Measurements from ENCODE around the gene WDR19. TPM values are rescaled to one million over a fixed set of nuclear protein-coding genes. Genes with fewer than 3 reads are reported as not detected.

WDR19 gene
- total RNA-seq, 1 experiment from 2014 or later = 4.4 TPM

DNA sequence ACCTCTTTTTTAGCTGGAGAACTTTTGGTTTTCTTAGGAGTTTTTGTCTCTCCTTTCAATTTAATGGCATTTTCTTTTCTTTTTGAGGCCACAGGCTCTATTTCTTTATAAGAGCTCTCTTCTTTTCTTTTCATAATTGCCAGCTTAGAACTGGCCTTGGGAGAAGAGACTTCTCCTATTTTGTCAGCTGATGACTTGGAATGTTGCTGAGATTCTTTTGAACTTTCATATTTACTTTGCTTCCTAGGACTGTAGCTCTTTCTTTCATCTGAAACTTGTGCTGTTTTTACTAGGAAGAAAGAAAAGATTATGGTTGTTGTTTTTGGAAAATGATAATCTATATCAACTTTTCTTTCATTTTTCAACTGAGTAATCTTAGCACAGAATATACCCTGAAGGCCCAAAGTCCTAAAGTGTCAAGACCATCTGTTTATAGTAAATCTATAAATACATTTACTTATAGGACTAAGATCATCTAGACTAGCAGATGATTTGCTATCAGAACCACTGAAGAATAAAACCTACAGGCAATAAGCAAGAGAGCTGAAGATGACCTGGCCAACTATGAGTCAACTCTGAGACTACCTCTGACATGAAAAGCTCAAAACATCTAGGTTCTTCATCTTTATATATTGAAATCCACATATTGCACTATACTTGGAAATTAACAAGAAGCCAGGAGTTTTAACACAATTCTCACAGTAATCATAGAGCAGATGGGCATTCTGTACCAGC, 138.2 kb downstream of the WDR19 start:
- DNase-seq = peak; percentile 2
- peaks cover 17% of the 10 kb centered on the region for H3K36me3 ChIP-seq
- no peak overlapping the region for H3K4me3 ChIP-seq
- H3K9me3 ChIP-seq = no peaks in the 10 kb centered on the region
- H3K27me3 ChIP-seq = no peaks in the 10 kb centered on the region

DNA sequence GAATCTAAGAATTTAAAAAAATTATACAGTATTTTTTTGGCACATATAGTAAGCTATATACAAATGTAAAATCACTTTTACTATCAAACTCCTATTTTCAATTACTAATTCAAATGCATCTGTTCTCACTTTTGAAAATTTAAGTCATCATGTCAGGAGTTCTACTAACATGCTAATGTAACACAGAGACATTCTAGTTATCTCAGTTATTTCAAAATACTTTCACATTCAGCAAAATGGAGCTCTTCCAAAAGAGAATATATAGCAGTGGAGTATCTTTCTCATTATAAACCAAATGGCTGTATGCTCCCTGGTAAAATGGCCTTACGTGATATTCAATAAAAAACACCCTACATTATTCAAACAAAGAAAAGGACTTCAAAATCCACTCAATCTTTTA, 141.5 kb downstream of the WDR19 start:
- Histone ChIP-seq H3K27me3 (no peaks in the 10 kb centered on the region), H3K4me3 (no peak overlapping the region), H3K36me3 (peaks cover 18% of the 10 kb centered on the region), H3K9me3 (no peaks in the 10 kb centered on the region)
- no peak for DNase-seq

DNA sequence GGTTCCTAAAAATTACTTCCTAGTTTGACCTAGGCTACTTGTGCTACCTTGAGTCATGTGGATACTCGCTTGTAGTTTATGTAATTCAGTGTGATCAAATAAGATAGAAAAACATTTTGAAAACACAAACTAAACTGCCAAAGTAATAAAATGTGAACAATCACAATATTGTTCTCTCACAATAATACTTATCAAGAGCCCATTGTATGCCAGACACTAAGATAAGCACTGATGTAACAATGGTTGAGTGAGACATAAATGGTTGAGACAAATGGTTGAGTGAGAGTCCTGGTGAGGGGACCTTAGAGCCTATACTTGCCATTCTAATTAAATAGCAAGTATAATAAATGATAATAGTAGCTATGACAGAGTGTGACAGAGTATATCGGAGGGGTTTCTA, 142.1 kb downstream of the WDR19 start:
- no peaks in the 10 kb centered on the region for H3K9me3 ChIP-seq
- no peaks in the 10 kb centered on the region for H3K27me3 ChIP-seq
- no peak overlapping the region for H3K4me3 ChIP-seq
- peaks cover 13% of the 10 kb centered on the region for H3K36me3 ChIP-seq
- DNase-seq = no peak

DNA sequence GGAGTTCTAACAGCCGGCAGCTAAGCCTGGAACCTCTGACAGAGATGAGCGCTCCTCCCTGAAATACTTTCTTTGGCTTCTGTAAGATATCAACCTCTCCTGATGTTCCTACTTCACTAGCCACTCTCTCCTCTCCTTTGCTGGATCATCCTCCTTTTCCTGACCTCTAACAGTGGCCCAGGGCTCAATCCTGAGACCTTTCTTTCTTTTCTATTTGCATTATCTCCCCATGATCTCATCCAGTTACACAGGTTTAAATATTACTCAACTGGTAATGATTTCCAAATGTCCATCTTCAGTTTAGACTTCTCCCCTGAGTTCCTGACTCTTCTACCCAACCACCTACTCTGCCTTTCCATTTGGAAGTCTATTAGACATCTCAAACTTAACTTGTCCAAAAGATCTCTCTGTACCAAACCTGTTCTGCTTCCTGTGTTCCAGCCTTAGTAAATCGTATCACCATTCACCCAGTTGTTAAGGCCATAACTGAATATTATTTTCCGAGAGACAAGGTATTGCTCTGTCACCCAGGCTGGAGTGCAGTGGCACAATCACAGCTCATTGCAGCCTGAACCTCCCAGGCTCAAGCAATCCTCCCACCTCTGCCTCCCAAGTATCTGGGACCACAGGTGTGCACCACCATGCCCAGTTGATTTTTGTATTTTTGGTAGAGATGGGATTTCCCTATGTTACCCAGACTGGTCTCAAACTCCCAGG, 142.7 kb downstream of the WDR19 start:
- peaks cover 11% of the 10 kb centered on the region for H3K36me3 ChIP-seq
- DNase-seq = no peak
- H3K27me3 ChIP-seq = no peaks in the 10 kb centered on the region
- no peaks in the 10 kb centered on the region for H3K9me3 ChIP-seq
- H3K4me3 ChIP-seq = no peak overlapping the region

DNA sequence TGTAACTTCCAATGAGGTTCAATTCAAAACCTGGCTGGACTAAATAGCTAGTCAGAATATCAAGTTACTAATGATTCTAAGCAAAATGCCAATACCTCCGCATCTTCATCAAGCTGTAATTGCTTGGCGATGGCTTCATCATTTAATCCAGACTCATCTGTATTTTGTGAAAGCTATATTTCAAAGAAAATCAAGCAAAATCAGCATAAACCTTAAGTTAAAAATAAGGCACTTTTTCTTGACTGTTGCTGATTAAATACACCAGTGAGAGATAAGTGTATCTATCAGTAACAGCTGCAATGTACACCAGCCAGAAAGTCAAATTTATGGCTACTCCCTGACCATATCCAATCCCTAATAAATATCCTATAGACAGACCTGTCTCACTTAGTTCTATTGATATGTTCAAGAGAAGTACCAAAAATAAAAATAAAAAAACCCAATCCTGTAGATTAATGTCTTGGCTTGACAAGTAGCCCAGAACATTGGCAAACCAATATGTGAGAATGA, 144.2 kb downstream of the WDR19 start:
- Histone ChIP-seq H3K9me3 (no peaks in the 10 kb centered on the region), H3K4me3 (no peak overlapping the region), H3K36me3 (peaks cover 11% of the 10 kb centered on the region), H3K27me3 (no peaks in the 10 kb centered on the region)
- DNase-seq = no peak

DNA sequence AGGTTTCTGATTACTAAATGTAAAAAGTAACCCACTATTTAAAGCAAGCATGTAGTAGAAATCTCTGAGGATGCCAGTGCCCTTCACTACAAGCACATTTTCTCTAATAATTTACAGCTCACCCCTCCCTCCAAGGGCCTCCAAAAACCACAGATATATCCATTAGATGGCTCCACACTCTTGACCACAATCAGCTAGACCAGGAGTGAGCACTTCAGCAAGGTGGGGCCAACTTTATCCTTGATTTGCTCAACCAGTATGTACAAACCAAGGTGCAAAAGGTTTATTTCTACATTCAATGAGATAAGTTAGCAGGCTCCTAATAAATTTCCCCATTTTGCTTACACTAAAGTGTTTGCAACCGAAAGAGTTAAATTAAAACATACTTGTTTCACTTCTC, 148.0 kb downstream of the WDR19 start:
- no peak overlapping the region for H3K4me3 ChIP-seq
- no peak for DNase-seq
- H3K36me3 ChIP-seq = peaks cover 11% of the 10 kb centered on the region; the same call in 1 of the 2 replicates
- H3K27me3 ChIP-seq = no peaks in the 10 kb centered on the region
- no peaks in the 10 kb centered on the region for H3K9me3 ChIP-seq

DNA sequence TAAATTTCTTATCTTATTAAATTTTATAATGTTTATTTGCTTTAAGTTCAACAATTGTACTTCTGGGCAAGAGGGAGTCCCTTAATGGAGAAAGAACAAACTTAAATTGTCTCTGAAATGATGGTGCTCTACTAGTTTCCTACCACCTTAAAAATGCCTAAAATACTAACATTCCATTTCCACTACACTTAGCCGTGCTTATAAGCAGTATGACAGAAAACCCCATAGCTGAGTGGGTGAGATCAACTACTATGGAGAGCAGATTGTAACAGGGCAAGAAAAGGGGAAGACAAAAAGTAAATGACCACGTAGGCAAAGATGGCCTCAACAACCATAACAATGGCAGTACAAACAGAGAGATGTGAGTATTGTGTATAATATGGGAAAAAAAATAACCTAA, 148.9 kb downstream of the WDR19 start:
- Histone ChIP-seq H3K36me3 (peaks cover 8% of the 10 kb centered on the region; the same call in 1 of the 2 replicates), H3K9me3 (no peaks in the 10 kb centered on the region), H3K4me3 (no peak overlapping the region), H3K27me3 (no peaks in the 10 kb centered on the region)
- no peak for DNase-seq

Other genes starting within 250 kb of the WDR19 start
- 12.1 and 12.2 TPM in 2 replicates for gene TMEM156, start 150.1 kb upstream of the WDR19 start, total RNA-seq (2014; rRNA removed; shearing (Covaris generic); ENCODE audit: low replicate concordance)
- 50.8 and 78.7 TPM in 2 replicates for gene KLHL5, start 120.3 kb upstream of the WDR19 start, total RNA-seq (2014; rRNA removed; shearing (Covaris generic); ENCODE audit: low replicate concordance)
- gene RFC1, start 183.8 kb downstream of the WDR19 start, total RNA-seq (2014; rRNA removed; shearing (Covaris generic); ENCODE audit: low replicate concordance) = 35.6 and 46.0 TPM in 2 replicates
- gene KLB, start 224.4 kb downstream of the WDR19 start, total RNA-seq (2014; rRNA removed; shearing (Covaris generic); ENCODE audit: low replicate concordance) = not detected in 2 replicates

All from MG63 (cell line).